ENCODE measurements around the gene TXNRD2. TPM values are rescaled to one million over a fixed set of nuclear protein-coding genes. Genes with fewer than 3 reads are reported as not detected.
A peak's percentile ranks its signal among the peaks of the same experiment; 100 is the strongest.

The TXNRD2 gene
- total RNA-seq, 4 donors from 2014 or later: 12.1 to 28.9 (median 21.6) TPM

GRCh38 chr22:19850763-19851109 lies 90.9 kb downstream of the TXNRD2 start:
- Histone ChIP-seq H3K36me3 (peaks cover 0 to 4% (median 0%) of the 10 kb centered on the region in 4 donors), H3K27ac (no peak overlapping the region), H3K27me3 (no peaks in the 10 kb centered on the region), H3K4me1 (peaks cover 11 to 21% (median 17%) of the 10 kb centered on the region in 4 donors), H3K9me3 (no peaks in the 10 kb centered on the region), H3K4me3 (no peak overlapping the region)
- 81% methylated on average over 9 of the region's 9 CpGs; no CpG with 5 or more reads in 1 of the 2 donors for WGBS, 2 donors (ENCODE audit: low coverage in 1 of 2)
- no peak for DNase-seq
- in situ Hi-C loops (cut with MboI; ENCODE audit: low pct_ligation_motif_present in 1 of 4, low pct_unique_long_range_greater_than_20kb in 1 of 4, low sequenced_read_pairs in 3 of 4): no loop called here
- intact Hi-C loops (cut with DNase I; ENCODE audit: low total_unique reads): loop anchor here (10.0 kb wide), 1 partner anchor 364 kb away; no protein-coding TSS in a partner anchor
- TF ChIP-seq CTCF (IDR thresholded peaks at IDR 0.05): no peak

- DNase-seq: no peak
- no peak overlapping the region for H3K4me3 ChIP-seq
Measured at GRCh38 chr22:19849835-19850762, 91.5 kb downstream of the TXNRD2 start.

GRCh38 chr22:19848298-19849224 lies 93.1 kb downstream of the TXNRD2 start:
- in situ Hi-C loops (cut with MboI; ENCODE audit: low pct_ligation_motif_present in 1 of 4, low pct_unique_long_range_greater_than_20kb in 1 of 4, low sequenced_read_pairs in 3 of 4): no loop called here
- DNase-seq: peak; percentile 77

More at GRCh38 chr22:19849835-19850762, 91.5 kb downstream of the TXNRD2 start:
- intact Hi-C loops (cut with DNase I; ENCODE audit: low total_unique reads): loop anchor here (10.0 kb wide), 1 partner anchor 365 kb away; no protein-coding TSS in a partner anchor
- Histone ChIP-seq H3K9me3 (no peaks in the 10 kb centered on the region), H3K4me1 (peaks cover 9 to 15% (median 13%) of the 10 kb centered on the region in 4 donors), H3K36me3 (peaks cover 0 to 4% (median 0%) of the 10 kb centered on the region in 4 donors), H3K27ac (no peak overlapping the region), H3K27me3 (no peaks in the 10 kb centered on the region)
- TF ChIP-seq CTCF (IDR thresholded peaks at IDR 0.05): no peak
- TF ChIP-seq EP300 (IDR thresholded peaks at IDR 0.05; ENCODE audit: low read depth): no peak
- TF ChIP-seq POLR2A (IDR thresholded peaks at IDR 0.05): no peak
- no peak for TF ChIP-seq POLR2AphosphoS5 (IDR thresholded peaks at IDR 0.05)
- WGBS, 2 donors (ENCODE audit: low coverage in 1 of 2): 69% methylated on average over 9 of the region's 9 CpGs; no CpG with 5 or more reads in 1 of the 2 donors
- in situ Hi-C loops (cut with MboI; ENCODE audit: low pct_ligation_motif_present in 1 of 4, low pct_unique_long_range_greater_than_20kb in 1 of 4, low sequenced_read_pairs in 3 of 4): no loop called here

More at GRCh38 chr22:19848298-19849224, 93.1 kb downstream of the TXNRD2 start:
- TF ChIP-seq POLR2AphosphoS5 (IDR thresholded peaks at IDR 0.05) (no peak), CTCF (IDR thresholded peaks at IDR 0.05) (no peak), EP300 (IDR thresholded peaks at IDR 0.05; ENCODE audit: low read depth) (no peak), POLR2A (IDR thresholded peaks at IDR 0.05) (no peak)
- Histone ChIP-seq H3K27me3 (no peaks in the 10 kb centered on the region), H3K27ac (peak overlapping the region in 1 of 4 donors; percentile 28), H3K9me3 (no peaks in the 10 kb centered on the region), H3K36me3 (peaks cover 0 to 4% (median 0%) of the 10 kb centered on the region in 4 donors), H3K4me1 (peaks cover 7 to 14% (median 11%) of the 10 kb centered on the region in 4 donors), H3K4me3 (no peak overlapping the region)
- 59% methylated on average over 7 of the region's 7 CpGs; no CpG with 5 or more reads in 1 of the 2 donors for WGBS, 2 donors (ENCODE audit: low coverage in 1 of 2)
- intact Hi-C loops (cut with DNase I; ENCODE audit: low total_unique reads): no loop called here
